ENCODE results near the gene ARID1B.

- TF ChIP-seq, protein P1, sequence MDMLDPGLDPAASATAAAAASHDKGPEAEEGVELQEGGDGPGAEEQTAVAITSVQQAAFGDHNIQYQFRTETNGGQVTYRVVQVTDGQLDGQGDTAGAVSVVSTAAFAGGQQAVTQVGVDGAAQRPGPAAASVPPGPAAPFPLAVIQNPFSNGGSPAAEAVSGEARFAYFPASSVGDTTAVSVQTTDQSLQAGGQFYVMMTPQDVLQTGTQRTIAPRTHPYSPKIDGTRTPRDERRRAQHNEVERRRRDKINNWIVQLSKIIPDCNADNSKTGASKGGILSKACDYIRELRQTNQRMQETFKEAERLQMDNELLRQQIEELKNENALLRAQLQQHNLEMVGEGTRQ (CRISPR knock-in tag; IDR thresholded peaks at IDR 0.05) = no peak
- TF ChIP-seq CTCF (IDR thresholded peaks at IDR 0.05) = no peak
These were observed 44.5 kb downstream of the ARID1B start for GRCh38 chr6:156821707-156822106.
